OCI-LY3 (cell line): ENCODE data around the gene UPP1.

ENCODE experiments used
- EZH2phosphoT487 ChIP-seq: fragments of 200-600 bp; shearing (Covaris generic); IDR thresholded peaks from 2 replicates; pipeline ENCODE4 v1.6.1; 2018; ENCODE audit warnings: antibody characterized with exemption, mixed run types, low read depth
- TF ChIP-seq, protein P1 (sequence below): fragments of 200-600, 300-600 bp; sonication (generic); IDR thresholded peaks from 2 replicates; pipeline ENCODE4 v1.5.1; 2014; ENCODE audit warnings: antibody characterized with exemption, low read length, low read depth

DNA sequence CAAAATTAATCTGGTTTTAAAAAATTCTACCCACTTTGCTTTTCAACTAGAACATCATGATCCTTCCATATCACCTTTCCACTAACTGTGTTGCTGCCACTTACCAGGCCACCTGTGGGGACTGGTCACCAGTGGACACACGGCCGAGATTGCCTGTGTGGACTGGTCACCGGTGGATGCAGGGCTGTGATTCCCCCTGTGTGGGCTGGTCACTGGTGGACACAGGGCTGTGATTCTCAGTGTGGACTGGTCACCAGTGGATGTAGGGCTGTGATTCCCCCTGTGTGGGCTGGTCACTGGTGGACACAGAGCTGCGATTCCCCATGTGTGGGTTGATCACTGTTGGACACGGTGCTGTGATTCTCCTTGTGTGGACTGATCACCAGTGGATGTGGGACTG is 27.0 kb downstream of the UPP1 start:
- TF ChIP-seq, protein P1, sequence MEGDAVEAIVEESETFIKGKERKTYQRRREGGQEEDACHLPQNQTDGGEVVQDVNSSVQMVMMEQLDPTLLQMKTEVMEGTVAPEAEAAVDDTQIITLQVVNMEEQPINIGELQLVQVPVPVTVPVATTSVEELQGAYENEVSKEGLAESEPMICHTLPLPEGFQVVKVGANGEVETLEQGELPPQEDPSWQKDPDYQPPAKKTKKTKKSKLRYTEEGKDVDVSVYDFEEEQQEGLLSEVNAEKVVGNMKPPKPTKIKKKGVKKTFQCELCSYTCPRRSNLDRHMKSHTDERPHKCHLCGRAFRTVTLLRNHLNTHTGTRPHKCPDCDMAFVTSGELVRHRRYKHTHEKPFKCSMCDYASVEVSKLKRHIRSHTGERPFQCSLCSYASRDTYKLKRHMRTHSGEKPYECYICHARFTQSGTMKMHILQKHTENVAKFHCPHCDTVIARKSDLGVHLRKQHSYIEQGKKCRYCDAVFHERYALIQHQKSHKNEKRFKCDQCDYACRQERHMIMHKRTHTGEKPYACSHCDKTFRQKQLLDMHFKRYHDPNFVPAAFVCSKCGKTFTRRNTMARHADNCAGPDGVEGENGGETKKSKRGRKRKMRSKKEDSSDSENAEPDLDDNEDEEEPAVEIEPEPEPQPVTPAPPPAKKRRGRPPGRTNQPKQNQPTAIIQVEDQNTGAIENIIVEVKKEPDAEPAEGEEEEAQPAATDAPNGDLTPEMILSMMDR: no peak
- TF ChIP-seq EZH2phosphoT487: no peak
